K562 (cell line): Measurements from ENCODE around the gene GNGT2. TPM values are rescaled to one million over a fixed set of nuclear protein-coding genes. Genes with fewer than 3 reads are reported as not detected.

Source experiments
- CBFA2T3 ChIP-seq: fragments of 450-650 bp; IDR thresholded peaks from 2 replicates; pipeline ENCODE4 v1.6.1; 2017
- CBX1 ChIP-seq: sonication (generic); IDR thresholded peaks from 2 replicates; pipeline ENCODE4 v1.6.1; 2016; ENCODE audit warnings: antibody characterized with exemption, low read depth, mild to moderate bottlenecking
- FOXO4 ChIP-seq: fragments of 450-650 bp; formaldehyde crosslinking; IDR thresholded peaks from 2 replicates; pipeline ENCODE4 v1.4.0; 2020; ENCODE audit warnings: mild to moderate bottlenecking, moderate library complexity
- FOXP4 ChIP-seq: sonication (generic); formaldehyde crosslinking; IDR thresholded peaks from 2 replicates; pipeline ENCODE4 v1.8.0; 2022; ENCODE audit warnings: mild to moderate bottlenecking, missing genetic modification reagents, borderline replicate concordance
- HDAC3 ChIP-seq: fragments of 450-650 bp; IDR thresholded peaks from 2 replicates; pipeline ENCODE4 v1.6.1; 2018; ENCODE audit warnings: borderline replicate concordance, mild to moderate bottlenecking, moderate library complexity; ENCODE audit not compliant: partially characterized antibody
- KAT8 ChIP-seq: fragments of 450-650 bp; IDR thresholded peaks from 2 replicates; pipeline ENCODE4 v1.6.1; 2016; ENCODE audit warnings: low read depth, mild to moderate bottlenecking
- MCM2 ChIP-seq: fragments of 450-650 bp; IDR thresholded peaks from 2 replicates; pipeline ENCODE4 v1.6.1; 2017; ENCODE audit warnings: low read depth, mild to moderate bottlenecking
- MYBL2 ChIP-seq, 2 experiments: fragments of 450-650 bp in 1 of 2; sonication (generic) in 1 of 2; formaldehyde crosslinking in 1 of 2; IDR thresholded peaks; 2 replicates each; pipeline versions ENCODE4 v1.6.1 to v1.8.1; 2017 to 2022; ENCODE audit warnings: borderline replicate concordance in 1 of 2, inconsistent platforms in 1 of 2, low read depth in 1 of 2, mild to moderate bottlenecking in 1 of 2, missing genetic modification reagents in 1 of 2, moderate library complexity in 1 of 2
- NCOA6 ChIP-seq: fragments of 450-650 bp; IDR thresholded peaks from 2 replicates; pipeline ENCODE4 v1.6.1; 2017; ENCODE audit warnings: mild to moderate bottlenecking
- NR0B1 ChIP-seq: fragments of 450-650 bp; IDR thresholded peaks from one replicate; pipeline ENCODE4 v1.6.1; 2018; ENCODE audit warnings: mild to moderate bottlenecking, moderate library complexity; ENCODE audit not compliant: partially characterized antibody
- NR4A1 ChIP-seq, 2 experiments: fragments of 250-450 bp in 1 of 2; fragments of 450-650 bp in 1 of 2; sonication (Bioruptor Pico) in 1 of 2; IDR thresholded peaks; 2 replicates each; pipeline versions ENCODE4 v1.4.0 to v1.6.1; 2016 to 2020; ENCODE audit warnings: mild to moderate bottlenecking in 2 of 2, missing compliant biosample characterization in 1 of 2, missing genetic modification characterization in 1 of 2, moderate library complexity in 1 of 2
- PCBP1 ChIP-seq: fragments of 200-400 bp; formaldehyde crosslinking; IDR thresholded peaks from 2 replicates; pipeline ENCODE4 v1.6.1; 2018; ENCODE audit warnings: mild to moderate bottlenecking, low read depth, low read length; ENCODE audit not compliant: poor library complexity, severe bottlenecking
- PHTF2 ChIP-seq: fragments of 250-450 bp; sonication (Bioruptor Pico); IDR thresholded peaks from 2 replicates; pipeline ENCODE4 v1.5.0; 2021; ENCODE audit warnings: mild to moderate bottlenecking
- RB1 ChIP-seq: fragments of 450-650 bp; IDR thresholded peaks from 2 replicates; pipeline ENCODE4 v1.6.1; 2017; ENCODE audit warnings: low read depth, mild to moderate bottlenecking
- RHOXF2B ChIP-seq: fragments of 250-450 bp; sonication (Bioruptor Pico); conservative IDR thresholded peaks from 2 replicates; pipeline ENCODE4 v1.5.1; 2021
- SOX6 ChIP-seq: fragments of 450-650 bp; IDR thresholded peaks from 2 replicates; pipeline ENCODE4 v1.6.1; 2014; ENCODE audit warnings: mild to moderate bottlenecking
- STAT5A ChIP-seq: IDR thresholded peaks from 2 replicates; pipeline ENCODE4 v1.6.1; 2012; ENCODE audit warnings: low read length, inconsistent platforms, borderline replicate concordance
- USF1 ChIP-seq: sonication (generic); formaldehyde crosslinking; IDR thresholded peaks from 2 replicates; pipeline ENCODE4 v1.9.0; 2022; ENCODE audit warnings: mild to moderate bottlenecking, missing genetic modification reagents
- ZBED1 ChIP-seq: IDR thresholded peaks from 2 replicates; pipeline ENCODE4 v1.6.1; 2014
- ZNF395 ChIP-seq: fragments of 200-800 bp; sonication (Bioruptor generic); IDR thresholded peaks from 2 replicates; pipeline ENCODE4 v1.6.1; 2017; ENCODE audit warnings: missing genetic modification characterization, missing compliant biosample characterization
- polyA plus RNA-seq, 8 experiments: library from polyadenylated mRNA; depleted of rRNA in 4 of 8; stranded (reverse) in 5 of 8; unstranded in 3 of 8; fragments of >200 nt; fragmentation: Nextera tagmentation in 2 of 8; fragmentation: Illumina TruSeq in 1 of 8; extraction: Ambion mirVana in 2 of 8; extraction: Trizol in 1 of 8; gene quantifications; 2 replicates each; pipeline versions ENCODE4 v1.2.1 to v1.2.3, GENCODE V29; 2011 to 2014; ENCODE audit warnings: inconsistent platforms in 1 of 8, missing spikeins in 1 of 8
- total RNA-seq, 7 experiments: library from RNA; depleted of rRNA in 6 of 7; stranded (reverse); fragments of >200 nt in 6 of 7; fragmentation: Illumina TruSeq in 2 of 7; extraction: Trizol in 2 of 7; gene quantifications; 2 replicates each; pipeline versions ENCODE4 v1.2.1 to v1.2.3, GENCODE V29; 2011 to 2021; ENCODE audit warnings: low replicate concordance in 1 of 7

Gene GNGT2
- total and polyA plus RNA-seq, 9 of the 15 experiments (the other 6 are each of a cell fraction or from before 2014, with no cell fraction given), result not detected

- TF ChIP-seq HDAC3 (peak; percentile 2), RB1 (peak; percentile 70), FOXP4 (peak; percentile 76), CBFA2T3 (peak; percentile 83), MCM2 (no peak), USF1 (CRISPR knock-in tag) (0 out of 2 replicates have a peak, but pooled peaks have one; percentile 50), ZBED1 (0 out of 2 replicates have a peak, but pooled peaks have one; percentile 53), ZNF395 (CRISPR knock-in tag) (peak; percentile 88), KAT8 (no peak), PHTF2 (CRISPR knock-in tag) (peak; percentile 79; the same call in 1 of the 2 replicates), MYBL2 (IDR thresholded peaks at IDR 0.05; ENCODE audit: low read depth) (peak; percentile 96), MYBL2 (CRISPR knock-in tag; IDR thresholded peaks at IDR 0.05; ENCODE audit: borderline replicate concordance) (peak; percentile 83; the same call in 1 of the 2 replicates), STAT5A (peak; percentile 60; the same call in 1 of the 2 replicates), NR0B1 (no peak), RHOXF2B (CRISPR knock-in tag) (no peak; the same call in 1 of the 2 replicates), NCOA6 (no peak; the same call in 1 of the 2 replicates), CBX1 (peak; percentile 69; the same call in 1 of the 2 replicates), FOXO4 (CRISPR knock-in tag) (no peak), PCBP1 (no peak), NR4A1 (CRISPR knock-in tag; IDR thresholded peaks at IDR 0.05) (no peak), NR4A1 (tag; IDR thresholded peaks at IDR 0.05) (peak; percentile 33; the same call in 1 of the 2 replicates), SOX6 (peak; percentile 76)
These were observed 18.2 kb downstream of the GNGT2 start (continued) for GRCh38 chr17:49191917-49192741.
